COLO829 (cell line): ENCODE results near the gene NUDT4.
"Not testable (repeated sequence)": the region's sequence is repeated elsewhere in the genome, so short reads cannot be mapped to it uniquely, and the experiment has no call there.

Source experiments
- DNase-seq: peaks from one replicate; pipeline ENCODE4 v3.0.0; 2012; ENCODE audit warnings: low spot score

Gene NUDT4

DNA sequence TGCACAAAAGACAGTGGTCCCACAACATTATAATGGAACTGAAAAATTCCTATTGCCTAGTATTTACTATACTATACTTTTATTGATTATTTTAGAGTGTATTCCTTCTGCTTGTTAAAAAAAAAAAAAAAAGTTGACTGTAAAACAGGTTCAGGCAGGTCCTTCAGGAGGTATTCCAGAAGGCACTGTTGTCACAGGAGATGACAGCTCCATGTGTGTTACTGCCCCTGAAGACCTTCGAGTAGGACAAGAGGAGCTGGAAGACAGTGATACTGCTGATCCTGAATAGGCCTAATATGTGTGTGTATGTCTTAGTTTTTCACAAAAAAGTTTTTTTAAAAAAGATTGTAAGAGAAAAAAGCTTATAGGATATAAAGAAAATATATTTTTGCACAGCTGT is 51.7 kb downstream of the NUDT4 start:
- no peak for DNase-seq

DNA sequence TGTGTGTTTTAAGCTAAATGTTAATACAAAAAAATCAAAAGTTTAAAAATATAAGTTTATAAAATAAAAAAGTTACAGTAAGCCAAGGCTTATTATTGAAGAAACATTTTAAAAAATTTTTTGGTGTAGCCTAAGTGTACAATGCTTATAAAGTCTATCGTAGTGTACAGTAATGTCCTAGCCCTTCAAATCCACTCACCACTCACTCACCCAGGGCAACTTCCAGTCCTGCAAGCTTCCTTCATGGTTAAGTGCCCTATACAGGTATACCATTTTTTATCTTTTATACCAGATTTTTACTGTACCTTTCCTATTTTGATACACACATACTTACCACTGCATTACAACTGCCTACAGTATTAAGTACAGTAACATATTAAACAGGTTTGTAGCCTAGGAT is 52.1 kb downstream of the NUDT4 start:
- no peak for DNase-seq

DNA sequence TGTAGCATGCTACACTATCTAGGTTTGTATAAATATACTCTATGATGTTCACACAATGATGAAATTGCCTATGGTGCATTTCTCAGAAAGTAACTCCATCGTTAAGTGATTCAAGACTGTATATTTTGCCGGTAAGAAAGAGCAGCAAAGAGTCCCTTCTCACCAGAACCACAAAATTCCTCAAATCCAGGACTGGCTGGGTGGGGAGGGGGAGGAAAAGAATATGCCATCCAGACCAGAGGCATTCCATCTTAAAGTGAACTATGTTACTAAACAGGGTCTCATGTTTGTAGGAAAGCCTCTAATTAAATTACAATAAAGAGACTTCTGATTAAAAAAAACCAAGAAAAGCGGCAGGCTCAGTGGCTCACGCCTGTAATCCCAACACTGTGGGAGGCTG is 52.6 kb downstream of the NUDT4 start:
- no peak for DNase-seq

DNA sequence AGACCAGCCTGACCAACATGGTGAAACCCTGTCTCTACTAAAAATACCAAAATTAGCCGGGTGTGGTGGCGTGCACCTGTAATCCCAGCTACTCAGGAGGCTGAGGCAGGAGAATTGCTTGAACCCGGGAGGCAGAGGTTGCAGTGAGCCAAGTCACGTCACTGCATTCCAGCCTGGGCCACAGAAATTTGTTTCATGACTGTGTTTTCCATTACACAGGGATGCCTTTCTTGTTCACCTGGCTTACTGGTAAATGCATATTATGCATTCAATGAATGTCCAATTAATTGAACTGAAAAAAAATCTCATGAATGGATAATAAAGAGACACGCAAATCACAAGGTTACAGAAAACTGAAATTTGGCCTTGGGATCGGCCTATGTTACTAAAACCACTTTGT is 54.3 kb downstream of the NUDT4 start:
- DNase-seq: not testable (repeated sequence)

DNA sequence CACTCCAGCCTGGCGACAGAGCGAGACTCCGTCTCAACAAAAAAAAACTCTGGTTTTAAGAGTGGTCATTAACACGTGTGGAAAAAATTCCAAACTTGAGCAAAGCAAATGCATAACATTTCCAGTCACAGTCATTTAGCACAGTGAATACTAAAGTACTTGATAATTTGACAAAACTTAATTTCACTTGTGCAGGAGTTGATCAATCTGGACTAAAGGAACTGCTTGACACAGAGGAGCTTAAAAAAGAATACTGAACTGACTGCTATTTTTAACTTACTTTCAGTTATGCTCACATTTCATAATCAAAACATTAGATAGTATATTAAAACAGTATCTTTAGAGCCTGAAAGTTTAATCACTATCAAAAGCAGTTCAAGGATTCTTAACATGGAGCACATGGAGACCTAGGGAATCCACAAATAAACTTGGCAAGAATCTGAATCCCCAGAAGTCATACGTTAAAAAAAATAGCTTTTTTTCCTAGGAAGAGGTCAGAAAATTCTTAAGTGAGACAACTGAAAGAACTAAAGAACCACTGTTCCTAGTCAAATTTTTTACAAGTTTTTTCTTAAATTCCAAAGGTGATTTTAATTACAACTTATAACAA is 56.6 kb downstream of the NUDT4 start:
- DNase-seq: no peak

DNA sequence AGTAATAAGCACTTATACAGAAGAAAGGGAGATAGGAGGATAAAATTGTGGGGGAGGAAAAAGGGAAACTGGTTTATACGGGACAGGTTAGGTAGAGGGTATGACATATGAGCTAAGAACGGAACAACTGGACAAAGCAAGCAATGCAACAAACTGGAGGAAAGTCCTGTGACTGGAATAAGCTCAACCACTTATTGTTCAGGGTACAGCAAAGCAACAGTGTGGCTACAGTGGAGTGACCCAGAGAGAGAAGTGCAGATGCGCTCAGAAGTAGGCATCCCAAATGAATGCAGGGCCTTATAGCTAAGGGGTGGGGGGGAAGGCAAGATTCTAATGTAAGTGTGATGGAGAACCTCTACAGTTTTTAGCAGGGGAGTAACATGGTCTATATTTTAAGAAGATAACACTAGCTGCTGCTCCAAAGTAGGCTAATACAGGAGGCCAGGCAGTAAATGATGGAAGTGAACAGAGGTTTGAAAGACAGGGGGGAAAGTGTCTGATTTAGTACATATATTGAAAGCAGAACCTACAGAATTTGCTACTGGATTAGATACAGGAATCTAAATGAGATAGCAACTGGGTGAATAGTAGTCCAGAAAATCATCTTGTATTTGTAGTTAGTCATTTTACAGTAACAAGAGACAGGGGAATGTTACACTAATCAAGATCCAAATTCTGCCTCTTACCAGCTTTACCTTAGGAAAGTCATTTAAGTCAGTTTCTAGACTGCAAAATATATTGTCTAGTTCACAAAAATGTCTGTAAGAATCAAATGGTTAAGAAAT is 60.7 kb downstream of the NUDT4 start:
- DNase-seq: no peak

DNA sequence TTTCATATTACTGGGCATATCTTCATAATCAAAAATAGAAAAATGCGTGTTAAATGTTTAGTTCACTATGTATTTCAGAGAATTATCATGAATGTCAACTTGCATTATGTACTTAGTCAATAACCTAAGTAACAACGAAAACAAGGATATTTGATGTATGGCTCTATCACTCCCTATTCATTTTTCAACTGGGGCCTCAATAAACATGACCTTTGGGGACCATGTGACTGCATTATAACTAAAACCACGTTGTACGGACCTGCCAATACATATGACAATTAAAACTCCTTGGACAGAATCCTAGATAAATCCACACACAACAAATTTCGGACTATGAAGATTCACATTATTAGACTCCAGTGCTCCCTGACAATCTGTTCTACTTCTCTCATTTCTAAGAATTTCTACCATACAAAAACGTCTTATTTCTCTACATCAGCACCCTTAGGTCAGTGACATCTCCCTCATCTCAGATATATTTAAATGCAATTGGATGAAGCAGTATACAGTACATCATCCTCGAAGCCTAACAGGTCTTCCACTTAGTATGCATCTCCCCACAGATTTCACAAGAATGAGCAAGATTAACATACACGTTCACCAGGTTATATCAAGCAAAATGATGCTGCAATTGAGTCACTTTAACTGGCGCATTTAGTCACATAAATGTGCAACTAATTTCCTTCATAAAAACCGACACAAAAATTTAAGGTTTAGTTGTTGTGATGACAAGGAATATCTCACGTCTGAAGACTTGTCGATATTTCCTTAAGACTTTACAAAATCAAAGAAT is 62.5 kb downstream of the NUDT4 start:
- no peak for DNase-seq

DNA sequence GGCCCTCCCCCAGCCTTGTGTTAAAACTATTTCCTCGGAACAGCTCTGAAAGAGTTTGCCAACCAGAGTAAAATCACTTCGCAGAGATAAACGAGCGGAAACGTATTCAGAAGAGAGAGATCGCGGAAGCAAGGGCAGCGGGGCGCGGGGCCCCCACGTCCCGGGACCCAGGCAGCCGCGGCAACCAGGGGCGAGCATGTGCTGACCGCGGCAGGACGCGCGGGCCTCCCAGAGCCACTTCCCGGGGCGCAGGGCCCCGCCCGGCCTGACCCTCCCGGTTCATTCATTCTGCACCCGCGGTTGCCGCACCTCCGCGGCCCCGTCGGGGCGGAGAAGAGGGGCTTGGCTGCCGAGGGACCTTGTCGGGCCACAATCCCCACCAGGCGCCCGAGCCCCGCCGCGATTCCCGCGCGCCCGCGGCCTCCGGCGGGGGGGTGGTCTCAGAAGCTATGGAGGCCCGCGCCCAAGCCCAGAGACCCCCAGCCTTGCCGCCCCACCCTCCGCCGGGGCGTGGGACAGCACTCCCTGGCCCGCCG is 63.4 kb downstream of the NUDT4 start:
- no peak for DNase-seq

DNA sequence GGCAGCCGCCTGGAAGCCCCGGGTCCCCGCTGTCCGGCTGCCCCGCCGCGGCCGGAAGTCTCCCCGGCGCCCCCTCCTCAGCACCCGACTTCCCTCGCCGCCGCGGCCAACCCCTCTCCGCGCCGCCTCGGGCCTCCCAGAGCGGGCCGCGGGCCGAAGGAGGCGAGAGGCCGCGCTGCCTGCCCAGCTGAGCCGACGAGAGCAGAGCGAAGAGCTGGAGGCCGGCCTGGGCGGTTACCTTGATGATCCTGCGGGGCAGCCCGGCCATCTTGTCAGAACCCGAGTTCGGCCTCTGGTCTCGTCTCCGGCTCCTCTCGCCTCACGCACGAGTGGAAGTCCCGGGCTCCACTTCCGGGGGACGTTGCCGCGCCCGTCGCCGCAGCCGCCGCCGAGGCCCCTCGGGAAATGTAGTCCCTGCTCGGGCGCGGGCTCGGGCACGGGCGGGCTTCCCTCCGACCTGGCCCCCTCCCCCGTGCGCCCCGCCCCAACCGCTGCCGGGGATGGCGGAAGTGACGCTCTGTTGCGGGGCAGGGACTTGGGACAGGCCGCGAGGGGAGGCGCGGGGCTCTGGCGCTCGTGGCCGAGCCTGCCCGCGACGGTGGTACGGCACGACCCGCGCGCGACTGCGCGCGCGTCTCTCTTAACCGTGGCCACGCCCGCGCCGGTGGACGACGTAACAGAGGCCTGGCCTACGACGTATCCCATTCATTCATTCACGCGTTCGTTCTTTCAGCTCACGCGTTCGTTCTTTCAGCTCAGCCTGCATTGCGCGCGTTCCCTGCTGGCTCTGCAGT is 64.1 kb downstream of the NUDT4 start, which contains the start of gene UBE2N:
UBE2N (minus strand) TSS at position 331 of the 794 bp plus-strand sequence; CDS start at position 268, 63 bp downstream.
- DNase-seq: peak; percentile 87

DNA sequence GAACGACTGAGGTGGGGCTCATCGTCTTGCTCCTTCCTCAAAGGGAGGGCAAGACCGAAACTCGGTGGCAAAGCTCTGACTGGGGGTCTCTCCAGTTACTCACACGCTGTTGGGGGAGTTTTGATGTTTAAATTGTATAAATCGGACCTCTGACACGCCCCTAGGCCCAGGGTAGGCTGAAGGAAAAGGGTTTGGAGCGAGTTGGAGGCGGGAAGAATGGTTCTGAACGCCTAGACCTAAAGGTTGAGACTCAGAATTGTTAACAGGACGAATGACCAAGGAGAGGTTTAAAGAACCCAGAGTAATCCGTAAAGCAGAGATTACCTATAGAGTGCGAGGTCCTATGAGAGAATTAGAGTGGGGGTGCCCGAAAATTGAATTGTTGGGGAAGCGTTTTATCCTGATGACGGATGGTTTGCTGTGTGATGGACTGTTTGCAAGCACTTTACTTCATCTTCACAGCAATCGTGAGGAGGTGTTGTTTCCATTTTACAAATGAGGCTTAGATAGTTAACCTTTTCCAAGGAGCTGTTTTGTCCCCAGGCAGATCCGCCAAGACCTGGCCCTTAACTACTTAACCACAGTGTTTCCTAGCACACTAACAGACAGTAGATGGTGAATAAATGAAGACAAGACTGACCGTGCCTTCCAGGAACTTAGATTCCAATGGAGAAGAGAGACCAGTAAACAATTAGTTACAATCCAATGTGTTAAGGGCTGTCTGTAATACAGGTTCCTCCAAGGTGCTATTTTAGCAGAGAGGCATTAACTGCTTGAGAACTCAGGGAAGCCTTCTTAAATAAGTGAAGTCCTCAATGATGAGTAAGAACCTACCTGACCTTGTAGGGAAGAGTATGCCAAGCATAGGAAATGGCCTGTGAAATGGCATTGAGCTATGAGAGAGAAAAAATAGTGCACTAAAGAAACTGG is 65.0 kb downstream of the NUDT4 start:
- no peak for DNase-seq

DNA sequence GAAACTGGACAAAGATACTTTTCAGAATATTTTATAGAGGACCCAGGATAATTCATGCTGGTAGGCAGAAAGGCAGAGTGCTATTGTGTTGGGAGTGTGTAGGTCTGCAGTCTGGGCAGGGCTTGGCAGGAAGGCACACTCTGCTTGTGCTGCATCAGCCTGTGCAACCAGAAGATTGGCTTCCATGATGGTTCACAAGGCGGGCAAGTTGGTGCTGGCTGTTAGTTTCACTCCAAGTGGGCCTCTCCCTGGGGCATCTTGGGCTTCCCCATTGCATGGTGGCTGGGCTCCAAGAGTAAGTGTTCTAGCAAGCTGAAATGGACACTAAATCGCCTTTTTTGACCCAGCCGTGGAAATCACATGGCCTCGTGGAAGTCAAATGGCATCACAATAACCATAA is 65.9 kb downstream of the NUDT4 start:
- no peak for DNase-seq

DNA sequence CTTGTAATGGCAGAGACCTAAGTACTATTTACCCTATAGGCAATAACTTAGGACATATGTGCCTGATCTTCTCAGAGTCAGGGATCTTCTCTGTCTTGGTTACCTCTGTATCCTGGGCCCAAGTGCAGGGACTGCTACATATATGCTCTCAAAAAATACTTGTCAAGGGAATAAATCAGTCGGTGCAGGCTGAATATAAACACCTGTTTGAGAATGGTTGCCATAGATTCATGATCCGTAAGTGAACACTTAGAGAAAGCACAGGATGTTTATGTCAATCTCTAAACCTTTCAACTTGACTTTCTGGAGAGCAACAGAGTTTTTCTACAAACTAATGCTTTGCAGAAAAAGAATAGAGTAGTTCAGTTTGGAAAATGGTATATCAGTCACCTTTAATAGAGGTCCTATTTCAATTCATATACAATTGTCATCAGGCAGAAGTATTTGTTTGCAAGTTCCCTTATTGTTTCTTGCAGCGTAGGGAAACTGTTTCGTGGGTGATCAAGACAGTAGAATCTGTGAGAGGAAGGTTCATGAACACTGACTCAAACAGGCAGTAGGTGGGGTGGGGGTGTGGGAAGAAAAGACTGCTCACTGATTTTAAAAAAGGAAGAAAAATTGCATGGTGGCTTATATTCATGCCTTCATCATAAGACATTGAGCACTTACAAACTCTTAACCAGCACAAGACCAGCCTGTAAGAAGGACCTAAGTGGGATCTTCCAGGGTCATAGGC is 70.0 kb downstream of the NUDT4 start:
- DNase-seq: no peak

DNA sequence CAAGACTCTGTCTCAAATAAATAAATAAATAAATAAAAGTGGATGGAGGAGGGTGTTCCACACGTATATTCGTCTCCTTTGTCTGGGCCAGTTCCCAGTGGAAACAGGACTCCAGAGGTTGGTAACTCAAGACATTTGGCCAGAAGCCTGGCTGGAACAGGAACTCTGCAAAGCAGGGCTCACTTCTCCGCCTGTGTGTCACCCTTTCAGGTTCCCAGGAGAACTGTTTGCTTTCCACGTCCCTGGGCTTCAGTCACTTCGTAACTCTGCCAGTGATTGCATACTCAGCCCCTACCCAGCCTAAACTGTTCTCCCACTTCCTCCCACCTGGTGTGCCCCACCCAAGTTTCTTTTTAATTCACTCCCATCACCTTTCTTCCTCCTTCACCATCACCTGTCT is 71.1 kb downstream of the NUDT4 start:
- no peak for DNase-seq

DNA sequence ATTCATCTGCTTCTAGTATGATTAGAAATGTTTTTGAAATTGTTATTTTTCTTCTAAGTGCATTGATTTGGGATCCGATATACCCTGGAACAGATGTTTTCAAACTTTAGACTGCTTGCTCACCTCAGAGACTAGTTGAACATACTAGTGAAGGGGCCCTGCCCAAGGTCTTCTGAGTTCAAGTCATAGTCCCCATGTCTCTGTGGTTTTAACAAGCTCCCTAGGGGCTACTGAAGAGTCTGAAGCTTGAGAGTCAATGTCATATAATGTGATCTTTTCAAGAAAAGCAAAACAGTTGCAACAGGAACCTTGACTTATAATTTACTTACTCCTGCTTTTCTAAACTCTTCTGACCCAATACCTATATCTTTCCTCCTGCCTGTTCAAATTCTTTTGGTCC is 71.6 kb downstream of the NUDT4 start:
- no peak for DNase-seq

DNA sequence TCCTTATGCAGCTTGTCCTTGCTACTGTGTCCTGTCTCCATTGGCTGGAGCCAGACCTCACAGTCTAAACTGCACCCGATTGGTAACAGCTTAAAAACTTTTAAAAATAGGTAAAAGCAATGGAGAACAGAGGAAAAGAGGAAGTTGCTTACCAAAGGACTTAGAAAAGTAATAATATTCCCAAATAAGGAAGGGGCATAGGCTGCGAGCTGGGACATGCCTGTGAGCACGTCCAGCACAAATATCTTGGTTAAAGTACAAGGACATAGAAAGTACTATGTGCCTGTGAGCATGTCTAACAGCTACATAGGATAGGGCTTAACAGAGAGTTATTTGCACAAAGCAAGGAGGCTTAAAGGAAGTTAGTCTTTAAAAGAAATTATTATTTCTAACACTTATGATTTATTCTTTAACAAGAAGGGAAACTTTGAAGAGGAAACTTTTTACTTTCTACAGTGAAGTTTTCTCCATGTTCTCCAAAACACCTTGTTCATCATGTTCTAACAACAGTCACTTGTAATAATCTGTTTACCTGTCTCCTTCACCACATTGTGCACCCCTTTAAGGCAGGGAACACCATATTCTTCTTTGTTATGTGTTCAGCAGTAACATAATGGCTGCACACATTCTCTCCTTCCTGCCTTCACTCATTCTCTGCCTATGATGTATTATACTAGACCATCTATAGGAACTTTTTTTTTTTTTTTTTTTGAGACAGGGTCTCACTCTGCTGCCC is 73.9 kb downstream of the NUDT4 start:
- DNase-seq: no peak

DNA sequence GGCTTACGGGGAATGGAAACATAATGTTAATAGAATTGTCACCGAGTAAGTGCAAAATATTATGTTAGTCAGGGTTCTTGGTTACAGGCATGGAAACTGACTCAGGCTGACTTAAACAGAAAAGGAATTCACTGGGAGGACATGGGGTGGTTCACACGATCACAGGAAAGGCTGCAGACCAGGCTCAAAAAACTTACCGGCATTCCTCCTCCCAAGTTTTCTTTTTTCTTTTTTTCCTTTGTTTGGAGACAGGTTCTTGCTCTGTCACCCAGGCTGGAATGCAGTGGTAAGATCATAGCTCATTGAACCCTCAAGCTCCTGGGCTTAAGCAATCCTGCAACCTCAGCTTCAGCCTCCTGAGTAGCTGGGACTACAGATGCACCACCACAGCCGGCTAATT is 75.9 kb downstream of the NUDT4 start:
- DNase-seq: no peak

DNA sequence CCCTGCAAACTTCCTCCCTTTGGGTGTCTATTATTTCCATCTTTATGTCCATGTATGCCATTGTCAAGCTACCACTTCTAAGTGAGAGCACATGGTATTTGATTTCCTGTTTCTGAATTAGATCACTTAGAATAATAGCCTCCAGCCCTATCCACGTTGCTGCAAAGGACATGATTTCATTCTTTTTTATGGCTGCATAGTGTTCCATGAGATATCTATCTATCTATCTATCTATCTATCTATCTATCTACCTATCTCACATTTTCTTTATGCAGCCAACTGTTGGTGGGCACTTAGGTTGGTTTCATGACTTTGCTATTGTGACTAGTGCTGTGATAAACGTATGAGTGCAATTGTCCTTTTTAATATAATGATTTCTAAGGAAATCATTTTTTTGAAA is 78.4 kb downstream of the NUDT4 start:
- no peak for DNase-seq
